ENCODE measurements around the gene CPT1B. TPM values are rescaled to one million over a fixed set of nuclear protein-coding genes. Genes with fewer than 3 reads are reported as not detected.

The CPT1B gene
- total RNA-seq, 2 experiments from 2014 or later, result 101 to 138 TPM

- H4K20me1 ChIP-seq (ENCODE audit: insufficient read depth, low read length), result no peaks in the 10 kb centered on the region
- TF ChIP-seq, protein P1, sequence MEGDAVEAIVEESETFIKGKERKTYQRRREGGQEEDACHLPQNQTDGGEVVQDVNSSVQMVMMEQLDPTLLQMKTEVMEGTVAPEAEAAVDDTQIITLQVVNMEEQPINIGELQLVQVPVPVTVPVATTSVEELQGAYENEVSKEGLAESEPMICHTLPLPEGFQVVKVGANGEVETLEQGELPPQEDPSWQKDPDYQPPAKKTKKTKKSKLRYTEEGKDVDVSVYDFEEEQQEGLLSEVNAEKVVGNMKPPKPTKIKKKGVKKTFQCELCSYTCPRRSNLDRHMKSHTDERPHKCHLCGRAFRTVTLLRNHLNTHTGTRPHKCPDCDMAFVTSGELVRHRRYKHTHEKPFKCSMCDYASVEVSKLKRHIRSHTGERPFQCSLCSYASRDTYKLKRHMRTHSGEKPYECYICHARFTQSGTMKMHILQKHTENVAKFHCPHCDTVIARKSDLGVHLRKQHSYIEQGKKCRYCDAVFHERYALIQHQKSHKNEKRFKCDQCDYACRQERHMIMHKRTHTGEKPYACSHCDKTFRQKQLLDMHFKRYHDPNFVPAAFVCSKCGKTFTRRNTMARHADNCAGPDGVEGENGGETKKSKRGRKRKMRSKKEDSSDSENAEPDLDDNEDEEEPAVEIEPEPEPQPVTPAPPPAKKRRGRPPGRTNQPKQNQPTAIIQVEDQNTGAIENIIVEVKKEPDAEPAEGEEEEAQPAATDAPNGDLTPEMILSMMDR (conservative IDR thresholded peaks at IDR 0.05; ENCODE audit: low read length), result no peak
- TF ChIP-seq EZH2phosphoT487 (IDR thresholded peaks at IDR 0.05; ENCODE audit: borderline replicate concordance, low read depth, low read length), result no peak
- CTCF ChIA-PET (ENCODE audit: unreplicated experiment), result no interaction called here
- no peak for DNase-seq (ENCODE audit: low spot score)
- no peaks in the 10 kb centered on the region for H3K9me2 ChIP-seq (ENCODE audit: insufficient read depth, low read length)
- no peak overlapping the region for H3K4me3 ChIP-seq (ENCODE audit: low read depth, low read length, poor library complexity, severe bottlenecking)
- no peak overlapping the region for H3K27ac ChIP-seq (ENCODE audit: low read depth, low read length, poor library complexity, severe bottlenecking)
- peaks cover 41% of the 10 kb centered on the region for H3K4me1 ChIP-seq (ENCODE audit: insufficient read depth, low read length, poor library complexity, severe bottlenecking)
- H2AFZ ChIP-seq (ENCODE audit: low read length), result no peak overlapping the region
- no peaks in the 10 kb centered on the region for H3K9me3 ChIP-seq (ENCODE audit: low read length)
- H3K79me2 ChIP-seq (ENCODE audit: insufficient read depth, low read depth, low read length), result no peaks in the 10 kb centered on the region
- H3K36me3 ChIP-seq (ENCODE audit: insufficient read depth, low read length), result no peaks in the 10 kb centered on the region
- BruUV-seq (replicated peaks), result no TSS peak
- POLR2A ChIA-PET, result no interaction called here
- intact Hi-C loops (cut with micrococcal nuclease; ENCODE audit: unreplicated experiment), result loop anchor here (5.0 kb wide), 1 partner anchor 372 kb away; the partner anchor contains the start of gene HDAC10
- no peak overlapping the region for H3K4me2 ChIP-seq (ENCODE audit: low read length)
Observed at GRCh38 chr22:50624347-50625130, 46.3 kb upstream of the CPT1B start.

DNA sequence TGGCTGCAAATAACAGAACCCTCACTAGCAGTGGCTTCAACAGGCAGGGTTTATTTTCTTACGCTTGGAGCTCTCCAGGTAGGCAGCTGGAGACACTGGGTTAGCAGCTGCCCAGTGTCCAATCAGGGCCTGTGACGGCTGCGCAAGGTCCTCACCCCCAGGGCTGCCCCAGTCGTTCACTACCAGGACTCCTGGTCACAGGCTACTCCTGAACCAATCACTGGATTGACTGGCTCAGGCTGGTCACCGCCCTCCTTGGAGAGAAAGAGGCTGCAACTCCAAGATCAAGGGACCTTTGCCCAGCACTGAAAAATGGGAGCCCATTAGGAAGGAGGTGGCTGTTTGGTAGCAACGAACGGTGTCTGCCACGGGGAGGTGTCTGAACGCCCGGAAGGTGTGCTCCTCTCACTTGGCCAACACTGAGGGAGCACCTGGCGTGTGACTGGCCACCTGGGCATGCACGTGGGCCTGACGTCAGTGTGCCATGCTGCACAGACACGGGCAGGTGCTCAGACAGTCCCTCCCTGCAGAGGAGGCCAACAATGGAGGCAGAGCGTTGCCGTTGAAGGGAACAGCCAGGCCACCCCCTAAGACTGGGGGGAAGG, 44.6 kb upstream of the CPT1B start:
- Histone ChIP-seq H3K4me3 (ENCODE audit: low read depth, low read length, poor library complexity, severe bottlenecking) (no peak overlapping the region), H3K27ac (ENCODE audit: low read depth, low read length, poor library complexity, severe bottlenecking) (peak overlapping the region; percentile 82), H3K9me3 (ENCODE audit: low read length) (no peaks in the 10 kb centered on the region), H3K79me2 (ENCODE audit: insufficient read depth, low read depth, low read length) (no peaks in the 10 kb centered on the region), H3K4me1 (ENCODE audit: insufficient read depth, low read length, poor library complexity, severe bottlenecking) (peaks cover 37% of the 10 kb centered on the region), H3K36me3 (ENCODE audit: insufficient read depth, low read length) (no peaks in the 10 kb centered on the region), H3K9me2 (ENCODE audit: insufficient read depth, low read length) (no peaks in the 10 kb centered on the region), H3K4me2 (ENCODE audit: low read length) (peak overlapping the region; percentile 95), H2AFZ (ENCODE audit: low read length) (no peak overlapping the region), H4K20me1 (ENCODE audit: insufficient read depth, low read length) (no peaks in the 10 kb centered on the region)
- DNase-seq (ENCODE audit: low spot score), result peak; percentile 44
- TF ChIP-seq, protein P1 (conservative IDR thresholded peaks at IDR 0.05; ENCODE audit: low read length), result no peak
- TF ChIP-seq EZH2phosphoT487 (IDR thresholded peaks at IDR 0.05; ENCODE audit: borderline replicate concordance, low read depth, low read length), result no peak
- BruUV-seq (replicated peaks), result no TSS peak
- CTCF ChIA-PET (ENCODE audit: unreplicated experiment), result no interaction called here
- intact Hi-C loops (cut with micrococcal nuclease; ENCODE audit: unreplicated experiment), result loop anchor here (5.0 kb wide), 1 partner anchor 371 kb away; the partner anchor contains the start of gene HDAC10
- POLR2A ChIA-PET, result no interaction called here

Data from OCI-LY7 (cell line).